ENCODE data around the gene MX2.

MX2 gene

DNA sequence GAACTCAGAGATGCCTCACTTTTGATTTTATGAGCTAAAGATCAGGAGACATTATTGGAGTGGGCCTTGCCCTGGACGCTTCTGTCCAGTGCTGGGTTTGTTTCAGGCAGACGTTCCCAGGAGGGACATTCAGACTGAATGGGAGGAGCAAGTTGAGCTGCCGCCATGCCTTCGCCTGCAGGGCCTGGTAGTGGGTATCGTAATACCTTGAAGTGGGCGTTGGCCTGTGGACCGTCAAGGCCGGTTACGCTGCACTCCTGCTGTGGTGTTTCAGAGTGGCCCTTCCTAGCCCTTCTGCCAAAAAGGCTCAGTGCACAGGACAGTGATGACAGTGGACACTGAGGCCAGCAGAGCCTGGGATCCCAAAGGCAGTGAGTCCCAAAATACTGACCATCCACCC, 43.6 kb upstream of the MX2 start:
- in situ Hi-C loops (cut with MboI; ENCODE audit: low sequenced_read_pairs, unreplicated experiment): no loop called here
- no peak for TF ChIP-seq CTCF (IDR thresholded peaks at IDR 0.05; ENCODE audit: borderline replicate concordance, control extremely low read depth, extremely low read depth, insufficient read depth, missing control alignments)
- no peak for DNase-seq (ENCODE audit: low spot score)

GRCh38 chr21:41319273-41319672, 42.6 kb upstream of the MX2 start:
- no peak for DNase-seq (ENCODE audit: low spot score)
- in situ Hi-C loops (cut with MboI; ENCODE audit: low sequenced_read_pairs, unreplicated experiment): no loop called here
- no peak for TF ChIP-seq CTCF (IDR thresholded peaks at IDR 0.05; ENCODE audit: borderline replicate concordance, control extremely low read depth, extremely low read depth, insufficient read depth, missing control alignments)

DNA sequence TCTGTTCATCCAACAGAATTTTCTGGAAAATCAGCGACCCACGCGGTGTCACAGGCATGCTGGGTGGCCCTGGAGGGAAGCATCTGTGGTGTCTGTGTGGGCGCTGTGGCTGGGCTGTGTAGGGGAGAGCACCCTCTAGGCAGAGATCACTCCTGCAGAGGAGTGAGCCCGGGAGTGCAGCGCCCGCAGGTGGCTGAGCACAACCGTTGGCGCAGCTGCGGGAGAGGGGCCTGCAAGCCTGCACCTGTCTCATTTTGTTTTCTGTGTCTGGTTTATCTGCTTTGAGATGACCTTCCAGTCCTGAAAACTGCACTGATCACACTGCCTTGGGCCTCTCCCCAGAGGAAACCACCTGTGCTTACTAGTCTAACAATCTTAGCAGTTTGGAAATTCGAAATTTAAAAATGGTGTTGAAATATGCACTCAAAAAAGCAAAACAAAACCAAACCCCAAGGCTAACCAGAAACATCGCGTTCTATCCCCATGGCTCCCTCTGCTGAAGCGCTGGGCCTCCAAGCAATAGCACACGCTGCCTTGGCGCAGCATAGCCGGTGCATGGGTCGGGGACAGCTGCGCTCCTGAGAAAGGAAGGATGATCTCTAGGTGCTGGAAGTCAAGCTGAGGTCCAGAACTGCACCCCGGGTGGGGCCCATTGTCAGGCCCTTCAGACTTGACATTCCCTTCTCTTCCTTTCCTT, 40.5 kb upstream of the MX2 start:
- peak; percentile 26 for TF ChIP-seq CTCF (IDR thresholded peaks at IDR 0.05; ENCODE audit: borderline replicate concordance, control extremely low read depth, extremely low read depth, insufficient read depth, missing control alignments)
- peak; percentile 63 for DNase-seq (ENCODE audit: low spot score)
- in situ Hi-C loops (cut with MboI; ENCODE audit: low sequenced_read_pairs, unreplicated experiment): no loop called here

DNA sequence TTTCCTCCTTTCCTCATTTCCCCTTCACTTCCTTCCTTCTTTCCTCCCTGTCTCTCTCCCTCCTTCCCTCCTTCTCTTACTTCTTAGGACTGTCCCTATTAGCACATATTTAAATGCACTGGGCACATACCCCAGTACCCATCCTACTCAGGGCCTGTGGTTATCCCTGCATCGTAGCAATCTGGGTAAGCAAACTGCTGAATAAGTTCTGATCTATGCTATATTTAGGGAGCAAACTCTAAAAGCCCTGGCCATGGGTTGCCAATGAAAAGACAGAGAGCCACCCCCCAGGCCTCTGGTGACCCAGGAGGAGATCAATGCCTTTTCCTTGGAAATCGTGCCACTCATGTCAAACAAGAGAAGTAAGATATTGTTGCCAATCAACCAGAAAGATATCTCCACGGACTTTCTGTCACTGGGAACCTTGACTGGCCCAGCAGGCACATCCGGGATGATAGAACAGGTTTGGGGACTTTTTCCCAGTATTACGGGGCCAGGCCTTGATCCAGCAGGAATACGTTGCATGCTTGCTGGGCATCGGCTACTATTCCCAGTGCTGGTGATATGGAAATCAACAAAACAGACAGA, 39.8 kb upstream of the MX2 start:
- no peak for TF ChIP-seq CTCF (IDR thresholded peaks at IDR 0.05; ENCODE audit: borderline replicate concordance, control extremely low read depth, extremely low read depth, insufficient read depth, missing control alignments)
- in situ Hi-C loops (cut with MboI; ENCODE audit: low sequenced_read_pairs, unreplicated experiment): no loop called here
- DNase-seq (ENCODE audit: low spot score): no peak

DNA sequence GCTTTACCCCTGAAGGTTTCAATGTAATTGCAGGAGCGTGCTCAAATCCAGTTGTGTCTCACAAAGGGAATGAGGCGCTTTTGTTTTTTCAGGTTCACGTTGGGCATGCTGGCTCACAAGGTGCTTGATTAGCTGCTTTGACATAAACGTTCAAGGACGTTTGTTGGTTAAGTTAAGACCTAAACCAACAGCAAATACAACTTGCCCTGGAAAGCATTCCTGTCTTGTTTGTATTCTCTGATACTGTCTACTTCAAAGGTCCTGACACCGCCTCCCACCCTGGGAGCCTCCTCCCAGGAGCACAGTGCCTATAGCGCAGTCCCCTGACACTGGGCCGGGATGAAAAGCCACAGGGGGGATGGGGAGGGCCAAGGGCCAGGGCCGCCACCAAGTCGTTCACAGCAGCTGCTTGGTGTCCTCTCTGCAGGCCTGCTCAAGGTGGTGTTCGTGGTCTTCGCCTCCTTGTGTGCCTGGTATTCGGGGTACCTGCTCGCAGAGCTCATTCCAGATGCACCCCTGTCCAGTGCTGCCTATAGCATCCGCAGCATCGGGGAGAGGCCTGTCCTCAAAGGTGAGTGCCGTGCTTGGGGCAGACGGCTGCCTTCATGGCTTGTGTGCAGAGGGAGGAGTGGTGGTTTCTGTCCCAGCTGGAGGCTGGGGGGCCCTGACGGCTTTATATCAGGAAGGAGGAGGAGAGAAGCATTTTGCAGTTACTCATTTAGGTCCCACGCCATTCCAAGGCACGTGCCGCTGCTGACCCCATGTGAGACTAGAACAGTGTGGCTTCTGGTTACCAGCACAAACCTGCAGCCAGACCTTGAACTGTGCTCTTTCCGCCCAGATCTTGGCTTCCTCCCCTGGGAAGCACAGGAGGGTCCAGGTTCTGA, 39.1 kb upstream of the MX2 start:
- in situ Hi-C loops (cut with MboI; ENCODE audit: low sequenced_read_pairs, unreplicated experiment): no loop called here
- DNase-seq (ENCODE audit: low spot score): no peak
- no peak for TF ChIP-seq CTCF (IDR thresholded peaks at IDR 0.05; ENCODE audit: borderline replicate concordance, control extremely low read depth, extremely low read depth, insufficient read depth, missing control alignments)

- in situ Hi-C loops (cut with MboI; ENCODE audit: low sequenced_read_pairs, unreplicated experiment): no loop called here
- DNase-seq (ENCODE audit: low spot score): no peak
- no peak for TF ChIP-seq CTCF (IDR thresholded peaks at IDR 0.05; ENCODE audit: borderline replicate concordance, control extremely low read depth, extremely low read depth, insufficient read depth, missing control alignments)
Measured at GRCh38 chr21:41325138-41325912, 36.5 kb upstream of the MX2 start.

All from GM13976 (cell line).